GM18519 (cell line): ENCODE results near the gene FBXO30.
A peak's percentile ranks its signal among the peaks of the same experiment; 100 is the strongest.

Experiments
- ATAC-seq: cut with Tn5 transposase; IDR thresholded peaks from one replicate; pipeline ENCODE4 v1.9.1; 2021; ENCODE audit warnings: mild to moderate bottlenecking, moderate library complexity; ENCODE audit not compliant: unreplicated experiment, low FRiP score

The FBXO30 gene

GRCh38 chr6:145814501-145815308 is at the start of gene FBXO30:
FBXO30 (minus strand) TSS chr6:145814795; CDS start chr6:145806405, 8,390 bp downstream.
- peak; percentile 52 for ATAC-seq

DNA sequence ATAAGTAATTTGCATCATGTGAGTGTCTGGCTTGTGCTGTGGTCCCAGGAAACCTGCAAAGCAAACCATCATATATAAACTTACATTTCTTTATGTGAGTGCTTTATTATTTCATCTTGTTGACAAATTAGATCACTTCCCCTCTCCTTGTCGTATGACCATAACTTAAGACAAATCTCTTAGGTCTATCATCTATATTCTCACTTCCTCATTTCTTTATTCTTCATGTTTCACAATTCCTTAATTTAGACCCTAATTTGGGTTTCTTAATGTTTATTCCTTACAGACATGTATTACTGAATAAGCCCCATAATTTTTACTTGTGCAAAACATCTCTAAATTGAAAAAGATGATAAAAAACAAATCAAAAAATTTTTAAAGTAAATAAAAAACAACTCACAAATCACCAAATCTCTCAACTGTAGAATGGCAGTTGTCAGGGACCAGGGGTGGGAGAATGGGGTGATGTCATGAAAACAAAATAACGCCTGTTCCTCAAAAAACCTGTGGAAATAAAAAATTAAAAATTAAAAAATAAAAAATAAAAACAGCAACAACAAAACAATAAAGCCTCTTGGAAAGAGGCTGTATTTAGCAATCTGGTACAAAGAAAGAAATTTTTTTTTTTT is 49.5 kb upstream of the FBXO30 start:
- ATAC-seq, result peak; percentile 48

DNA sequence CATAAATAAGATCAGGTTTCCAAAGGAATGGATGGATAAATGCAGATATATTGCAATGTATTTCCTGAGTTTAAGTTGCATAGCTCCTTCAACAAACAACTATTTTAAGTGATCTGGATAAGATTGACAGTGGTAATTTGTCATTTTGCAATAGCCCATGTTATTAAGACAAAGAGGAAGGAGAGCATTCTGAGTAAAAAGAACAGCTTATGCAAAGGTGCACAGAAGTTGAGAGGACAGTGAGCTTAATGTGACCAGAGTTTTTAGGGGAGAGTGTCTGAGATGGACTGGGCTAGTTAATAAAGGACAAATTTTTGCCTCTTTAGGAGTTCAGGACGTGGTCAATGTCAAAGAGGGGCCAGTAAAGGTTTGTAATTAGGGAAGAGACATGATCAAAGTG is 48.8 kb upstream of the FBXO30 start:
- no peak for ATAC-seq

DNA sequence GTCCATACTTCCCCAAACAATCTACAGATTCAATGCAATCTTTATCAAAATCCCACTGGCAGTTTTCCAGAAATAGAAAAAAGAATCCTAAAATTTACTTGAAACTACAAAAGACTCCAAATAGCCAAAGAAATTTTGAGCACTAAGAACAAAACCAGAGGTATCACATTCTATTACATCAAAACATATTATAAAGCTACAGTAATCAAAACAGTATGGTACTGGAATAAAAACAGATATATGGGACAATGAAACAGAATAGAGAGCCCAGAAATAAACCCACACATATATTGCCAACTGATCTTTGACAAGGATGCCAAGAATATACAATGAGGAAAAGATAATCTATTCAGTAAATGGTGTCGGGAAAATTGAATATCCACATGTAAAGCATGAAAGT is 46.0 kb upstream of the FBXO30 start:
- no peak for ATAC-seq

DNA sequence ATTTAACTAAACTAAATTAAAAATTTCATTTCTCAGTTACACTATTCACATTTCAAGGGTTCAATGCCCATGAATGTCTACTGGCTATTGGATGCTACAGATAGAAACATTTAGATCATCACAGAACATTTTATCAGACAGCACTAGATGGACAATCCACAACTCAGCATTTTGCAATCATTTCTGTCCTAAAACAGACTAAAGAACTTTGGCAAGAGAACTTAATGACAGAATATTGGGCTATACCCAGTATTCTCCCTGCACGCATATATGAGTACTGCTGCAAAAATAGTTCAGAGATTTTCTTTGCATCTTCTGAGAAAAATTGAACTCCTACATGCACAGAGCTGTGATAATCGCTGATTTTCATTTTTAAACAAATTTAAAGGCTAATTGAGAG is 36.1 kb upstream of the FBXO30 start:
- no peak for ATAC-seq

- no peak for ATAC-seq
Observed at GRCh38 chr6:145848541-145848940, 33.9 kb upstream of the FBXO30 start.

DNA sequence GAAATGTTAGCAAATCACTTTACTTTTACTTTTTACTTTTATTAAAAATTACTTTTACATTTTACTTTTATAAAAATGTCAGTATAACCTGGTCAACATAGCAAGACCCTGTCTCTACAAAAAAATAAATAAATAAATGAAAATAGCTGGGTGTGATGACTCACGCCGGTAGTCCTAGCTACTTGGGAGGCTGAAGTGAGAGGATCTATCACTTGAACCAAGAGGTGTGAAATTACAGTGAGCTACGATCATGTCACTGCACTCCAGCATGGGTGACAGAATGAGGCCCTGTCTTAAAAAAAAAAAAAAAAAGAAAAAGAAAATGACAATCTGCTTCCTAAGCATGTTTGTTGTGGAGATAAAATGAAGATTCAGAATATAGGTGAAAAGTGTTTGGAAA is 31.0 kb upstream of the FBXO30 start:
- no peak for ATAC-seq

GRCh38 chr6:145844933-145845540 is 30.4 kb upstream of the FBXO30 start:
- no peak for ATAC-seq

DNA sequence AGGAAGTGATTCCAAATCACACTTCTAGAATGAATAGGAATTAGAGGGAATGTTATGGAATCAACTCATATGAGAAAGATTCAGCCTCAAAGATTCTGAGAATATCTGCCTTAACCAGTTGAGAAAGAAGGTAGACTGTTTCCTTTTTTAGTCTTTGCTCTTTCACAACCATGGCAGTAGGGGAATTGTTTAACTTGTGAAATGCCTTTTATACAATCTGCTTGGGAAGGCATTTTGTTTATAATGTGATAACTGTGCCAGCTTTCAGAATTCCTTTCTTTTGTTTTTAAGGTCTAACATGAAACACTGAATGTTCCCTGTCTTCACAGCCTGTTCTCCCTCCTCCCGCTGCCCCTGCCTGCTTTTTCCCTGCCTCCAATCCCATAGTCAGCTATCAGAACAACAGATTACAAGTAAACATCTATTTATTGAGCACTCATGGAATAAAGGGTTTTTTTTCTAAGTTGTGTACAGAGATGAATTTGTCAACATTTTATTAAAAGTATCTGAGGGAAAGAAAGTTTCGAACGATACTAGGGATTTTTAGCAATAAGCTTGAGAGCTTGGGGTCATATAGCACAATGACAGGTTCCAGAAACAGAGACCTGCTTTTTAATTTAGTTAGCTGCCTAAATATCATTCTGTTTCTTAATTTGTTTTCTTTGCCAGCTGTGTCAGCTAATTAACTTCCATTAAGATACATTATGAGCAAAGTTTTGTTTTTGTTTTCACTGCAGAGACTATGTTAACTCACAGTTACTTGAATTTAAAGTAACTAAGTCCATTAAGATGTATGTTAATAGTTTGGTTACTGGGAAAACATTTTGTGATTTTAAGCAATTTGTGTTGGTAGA is 28.3 kb upstream of the FBXO30 start:
- ATAC-seq, result no peak

- no peak for ATAC-seq
Observed at GRCh38 chr6:145841668-145842067, 27.1 kb upstream of the FBXO30 start.

DNA sequence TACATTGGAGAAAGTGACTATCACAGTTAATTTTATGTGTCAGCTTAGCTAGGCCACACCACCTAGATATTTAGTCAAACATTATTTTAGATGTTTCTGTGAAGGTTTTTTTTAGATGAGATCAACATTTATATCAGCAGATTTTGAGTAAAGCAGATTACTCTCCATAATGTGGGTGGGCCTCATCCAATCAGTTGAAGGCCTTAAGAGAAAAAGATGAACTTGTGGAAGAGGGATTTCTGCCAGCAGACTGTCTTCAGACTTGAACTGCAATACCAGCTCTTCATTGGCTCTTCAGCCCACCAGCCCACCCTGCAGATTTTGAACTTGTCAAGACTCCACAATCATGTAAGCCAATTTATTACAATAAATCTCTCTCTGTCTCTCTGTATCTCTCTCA is 25.1 kb upstream of the FBXO30 start:
- ATAC-seq, result no peak

DNA sequence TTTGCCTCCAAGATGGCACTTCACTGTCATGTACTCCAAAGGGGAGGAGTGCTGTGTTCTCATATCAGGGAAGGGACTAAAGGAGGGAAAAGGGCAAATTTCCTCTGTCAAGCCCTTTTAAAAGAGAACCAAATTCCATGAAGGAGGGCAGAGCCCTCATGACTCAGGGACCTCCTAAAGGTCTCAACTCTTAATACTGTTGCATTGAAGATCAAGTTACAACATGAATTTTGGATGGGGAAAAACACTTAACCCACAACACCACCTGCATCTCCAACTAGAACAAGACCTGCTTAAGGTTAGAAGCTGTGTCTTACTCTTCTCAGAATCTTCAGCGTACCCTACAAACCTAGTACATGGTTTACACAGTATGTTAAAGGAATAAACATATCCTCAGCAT is 23.7 kb upstream of the FBXO30 start:
- no peak for ATAC-seq

DNA sequence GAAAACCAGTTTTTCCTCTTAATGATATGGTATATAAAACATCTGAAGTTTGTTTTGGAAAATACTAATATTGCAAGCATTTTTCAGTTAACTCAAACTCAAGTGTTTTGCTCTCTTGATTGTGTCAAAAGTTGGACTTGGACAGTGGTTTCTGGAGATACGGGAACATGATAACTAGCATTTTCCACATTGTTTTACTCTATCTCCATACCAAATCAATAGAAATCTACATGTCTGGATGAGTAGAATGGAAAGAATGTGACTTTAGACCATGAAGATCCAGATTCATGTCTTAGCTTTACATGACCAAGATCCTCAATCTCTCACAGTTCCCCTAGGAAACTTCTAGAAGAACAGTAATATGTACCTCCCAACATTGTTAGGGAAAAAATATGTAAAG is 22.2 kb upstream of the FBXO30 start:
- ATAC-seq, result no peak

GRCh38 chr6:145836170-145836569 is 21.6 kb upstream of the FBXO30 start:
- ATAC-seq, result no peak

DNA sequence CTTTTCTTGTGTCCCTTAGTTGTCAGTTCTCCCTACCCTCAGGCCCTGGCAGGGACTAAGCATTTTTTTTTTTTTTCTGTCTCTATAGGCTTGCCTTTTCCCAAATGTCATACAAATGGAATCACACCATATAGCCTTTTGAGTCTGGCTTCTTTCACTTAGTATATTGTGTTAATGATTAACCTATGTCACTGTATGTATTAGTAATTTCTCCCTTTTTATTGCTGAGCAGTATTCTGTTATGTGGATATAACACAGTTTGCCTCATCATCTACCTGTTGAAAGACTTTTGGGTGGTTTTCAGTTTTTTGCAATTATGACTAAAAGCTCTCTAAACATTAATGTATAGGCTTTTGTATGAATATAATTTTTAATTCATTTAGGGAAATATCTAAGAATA is 16.0 kb upstream of the FBXO30 start:
- no peak for ATAC-seq

DNA sequence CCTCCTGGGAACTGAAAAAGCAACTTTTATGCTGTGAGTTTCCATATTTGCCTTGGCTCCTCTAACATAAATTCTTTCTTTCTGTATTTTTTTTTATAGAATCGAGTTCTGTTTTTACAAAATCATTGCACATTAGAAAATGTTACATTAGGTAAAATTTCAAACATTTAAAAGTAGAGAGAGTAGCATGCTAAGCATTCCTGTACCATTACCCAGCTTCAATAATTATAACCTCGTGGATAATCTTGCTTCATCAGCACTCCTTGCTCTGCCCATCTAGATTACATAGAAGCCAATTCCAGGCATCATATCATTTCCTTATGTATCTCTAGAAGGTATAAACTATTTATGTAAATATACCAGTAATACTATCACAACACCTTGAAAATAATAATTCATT is 15.4 kb upstream of the FBXO30 start:
- ATAC-seq, result no peak

- ATAC-seq, result no peak
Observed at GRCh38 chr6:145829102-145829501, 14.5 kb upstream of the FBXO30 start.

DNA sequence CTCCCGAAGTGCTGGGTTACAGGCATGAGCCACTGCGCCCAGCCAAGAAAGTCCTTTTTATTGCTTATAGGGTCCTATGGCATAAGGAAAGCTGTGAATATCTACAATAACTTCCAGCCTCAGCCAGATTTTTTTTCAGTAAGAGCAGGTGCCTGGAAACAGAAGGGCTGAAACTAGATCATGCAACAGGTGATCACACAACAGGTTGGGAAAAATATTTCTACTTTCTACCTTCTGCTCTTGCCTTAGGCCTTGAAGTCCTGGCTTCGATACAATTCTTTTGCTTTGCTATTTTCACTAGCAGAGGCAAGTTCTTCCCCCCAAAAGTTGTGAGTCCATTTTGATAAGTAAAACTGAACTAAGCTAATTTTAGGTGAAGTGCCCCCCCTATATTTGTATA is 9.7 kb upstream of the FBXO30 start:
- ATAC-seq, result no peak

- ATAC-seq, result peak; percentile 52
Observed at GRCh38 chr6:145823328-145823944, 8.8 kb upstream of the FBXO30 start.

- no peak for ATAC-seq
Observed at GRCh38 chr6:145822456-145822855, 7.9 kb upstream of the FBXO30 start.
